Esophagus mucosa (tissue), 1 donor: Measurements from ENCODE around the gene PCBD2. TPM values are rescaled to one million over a fixed set of nuclear protein-coding genes. Genes with fewer than 3 reads are reported as not detected.
"Not testable (repeated sequence)": the region's sequence is repeated elsewhere in the genome, so short reads cannot be mapped to it uniquely, and the experiment has no call there.

Source experiments
- ATAC-seq: fragments of 200-7000 bp; cut with Tn5 transposase; one replicate; pipeline ENCODE4 v1.9.1; 2020
- total RNA-seq: library from RNA; stranded (reverse); gene quantifications from one replicate; pipeline ENCODE4 v1.2.4, GENCODE V29; 2023
- donor health status: DM: yes; HTN: yes; CAD: no.

The PCBD2 gene
- total RNA-seq = 16.1 TPM

DNA sequence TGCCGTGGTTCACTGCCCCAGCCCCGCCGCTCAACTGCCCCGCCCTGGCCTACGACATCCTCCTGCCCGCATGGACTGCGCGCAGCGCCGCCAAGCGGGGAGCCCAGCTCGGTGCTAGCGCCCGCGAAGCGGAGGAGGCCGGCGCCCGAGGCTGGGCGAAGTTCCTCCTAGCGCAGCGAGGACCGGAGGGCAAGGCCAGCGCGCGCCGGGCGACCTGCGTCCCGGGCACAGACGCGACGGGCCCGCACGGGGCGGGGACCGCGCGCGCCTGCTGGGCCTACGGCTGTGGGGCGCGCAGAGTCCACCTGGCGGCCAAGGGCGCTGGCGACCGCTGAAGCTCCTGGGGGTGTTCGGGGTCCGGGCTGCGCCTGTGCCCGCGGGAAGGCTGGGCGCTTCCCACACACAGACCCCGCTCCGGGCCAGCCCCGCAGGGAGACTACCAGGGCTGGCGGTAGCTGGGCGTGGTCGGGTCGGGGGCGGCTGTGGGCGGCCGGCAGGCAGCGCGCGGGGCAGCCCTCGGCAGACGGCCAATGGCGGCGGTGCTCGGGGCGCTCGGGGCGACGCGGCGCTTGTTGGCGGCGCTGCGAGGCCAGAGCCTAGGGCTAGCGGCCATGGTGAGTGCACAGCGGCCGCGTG lies at the start of gene PCBD2:
Gene PCBD2 (plus strand): TSS at position 522 of the 636 bp plus-strand sequence. CDS start 9 bp downstream, at position 531.
- peak; percentile 94 for ATAC-seq

GRCh38 chr5:134856465-134856864 lies 48.5 kb upstream of the PCBD2 start:
- ATAC-seq = not testable (repeated sequence)

GRCh38 chr5:134857401-134857800 lies 47.5 kb upstream of the PCBD2 start:
- ATAC-seq = no peak

DNA sequence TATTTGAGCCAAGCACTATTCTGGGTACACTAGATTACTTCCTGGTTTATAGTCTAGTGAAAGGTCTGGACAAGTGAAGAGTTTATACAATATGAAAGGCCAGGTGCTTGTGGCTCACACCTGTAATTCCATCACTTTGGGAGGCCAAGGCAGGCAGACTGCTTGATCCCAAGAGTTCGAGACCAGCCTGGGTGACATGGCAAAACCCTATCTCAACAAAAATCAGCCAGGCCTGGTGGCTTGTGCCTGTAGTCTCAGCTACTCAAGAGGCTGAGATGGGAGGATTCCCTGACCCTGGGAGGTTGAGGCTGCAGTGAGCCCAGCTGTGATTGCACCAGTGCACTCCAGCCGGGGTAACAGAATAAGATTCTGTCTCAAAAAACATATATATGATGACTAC lies 40.2 kb upstream of the PCBD2 start:
- ATAC-seq = no peak

GRCh38 chr5:134873494-134873893 lies 31.4 kb upstream of the PCBD2 start:
- no peak for ATAC-seq

DNA sequence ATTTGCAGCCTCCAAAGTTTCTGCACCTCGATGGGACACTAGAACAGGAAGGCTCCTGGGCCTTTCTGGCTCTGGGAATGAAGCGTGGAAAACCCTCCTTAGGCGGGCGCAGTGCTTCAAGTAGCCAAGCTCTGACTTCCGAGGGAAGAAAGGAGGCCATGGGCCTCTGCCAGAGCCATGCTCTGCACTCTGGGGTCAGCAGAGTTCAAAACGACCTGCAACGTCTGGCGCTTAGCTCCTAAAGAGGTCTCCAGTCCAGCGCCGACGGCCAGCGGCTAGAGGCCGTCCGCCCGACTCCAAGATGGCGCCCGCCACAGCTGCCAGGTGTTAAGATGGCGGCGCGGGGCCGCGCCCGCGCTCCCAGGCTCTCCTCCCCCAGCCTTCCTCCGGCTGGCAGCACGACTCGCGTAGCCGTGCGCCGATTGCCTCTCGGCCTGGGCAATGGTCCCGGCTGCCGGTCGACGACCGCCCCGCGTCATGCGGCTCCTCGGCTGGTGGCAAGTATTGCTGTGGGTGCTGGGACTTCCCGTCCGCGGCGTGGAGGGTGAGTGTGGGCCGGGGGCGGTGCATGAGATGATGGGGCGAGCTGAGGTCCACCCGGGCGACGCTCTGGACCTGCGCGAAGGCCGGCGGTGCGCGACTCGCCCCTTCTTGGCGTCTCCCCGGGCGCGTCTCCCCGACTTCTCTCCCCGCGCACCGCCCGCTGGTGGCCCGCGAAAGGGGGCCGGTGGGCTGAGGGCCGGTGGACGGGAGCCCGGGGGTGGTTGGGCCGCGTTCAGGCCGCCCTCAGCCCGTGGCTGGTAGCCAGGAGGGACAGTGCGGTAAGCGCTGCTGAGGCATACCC lies 30.7 kb upstream of the PCBD2 start, which contains the start of gene TXNDC15:
Gene TXNDC15 (plus strand): TSS at position 385 of the 844 bp plus-strand sequence. CDS start 57 bp downstream, at position 442.
- peak; percentile 95 for ATAC-seq

GRCh38 chr5:134874831-134875655 lies 29.9 kb upstream of the PCBD2 start:
- ATAC-seq = peak; percentile 70

- no peak for ATAC-seq
Measured at GRCh38 chr5:134877159-134877558, 27.8 kb upstream of the PCBD2 start.

- no peak for ATAC-seq
Measured at GRCh38 chr5:134878403-134878802, 26.5 kb upstream of the PCBD2 start.

GRCh38 chr5:134879456-134879855 lies 25.5 kb upstream of the PCBD2 start:
- ATAC-seq = no peak

DNA sequence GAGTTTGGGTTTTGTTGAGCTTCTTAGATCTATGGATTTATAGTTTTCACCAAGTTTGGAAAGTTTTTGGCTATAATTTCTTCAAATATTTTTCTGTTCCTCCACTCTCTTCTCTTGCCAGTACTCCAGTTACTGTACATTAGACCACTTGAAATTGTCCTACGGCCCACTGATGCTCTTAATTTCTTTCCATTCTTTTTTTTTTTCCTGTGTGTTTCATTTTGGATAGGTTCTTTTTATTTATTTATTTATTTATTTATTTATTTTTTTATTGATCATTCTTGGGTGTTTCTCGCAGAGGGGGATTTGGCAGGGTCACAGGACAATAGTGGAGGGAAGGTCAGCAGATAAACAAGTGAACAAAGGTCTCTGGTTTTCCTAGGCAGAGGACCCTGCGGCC lies 24.0 kb upstream of the PCBD2 start:
- not testable (repeated sequence) for ATAC-seq

- not testable (repeated sequence) for ATAC-seq
Measured at GRCh38 chr5:134881711-134882110, 23.2 kb upstream of the PCBD2 start.

DNA sequence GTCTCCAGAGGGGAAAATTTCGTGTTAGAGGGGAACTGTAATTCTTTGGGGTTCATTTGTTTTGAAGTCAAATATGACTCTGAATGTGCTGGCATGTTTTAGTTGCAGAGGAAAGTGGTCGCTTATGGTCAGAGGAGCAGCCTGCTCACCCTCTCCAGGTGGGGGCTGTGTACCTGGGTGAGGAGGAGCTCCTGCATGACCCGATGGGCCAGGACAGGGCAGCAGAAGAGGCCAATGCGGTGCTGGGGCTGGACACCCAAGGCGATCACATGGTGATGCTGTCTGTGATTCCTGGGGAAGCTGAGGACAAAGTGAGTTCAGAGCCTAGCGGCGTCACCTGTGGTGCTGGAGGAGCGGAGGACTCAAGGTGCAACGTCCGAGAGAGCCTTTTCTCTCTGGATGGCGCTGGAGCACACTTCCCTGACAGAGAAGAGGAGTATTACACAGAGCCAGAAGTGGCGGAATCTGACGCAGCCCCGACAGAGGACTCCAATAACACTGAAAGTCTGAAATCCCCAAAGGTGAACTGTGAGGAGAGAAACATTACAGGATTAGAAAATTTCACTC lies 17.3 kb upstream of the PCBD2 start:
- ATAC-seq = no peak

DNA sequence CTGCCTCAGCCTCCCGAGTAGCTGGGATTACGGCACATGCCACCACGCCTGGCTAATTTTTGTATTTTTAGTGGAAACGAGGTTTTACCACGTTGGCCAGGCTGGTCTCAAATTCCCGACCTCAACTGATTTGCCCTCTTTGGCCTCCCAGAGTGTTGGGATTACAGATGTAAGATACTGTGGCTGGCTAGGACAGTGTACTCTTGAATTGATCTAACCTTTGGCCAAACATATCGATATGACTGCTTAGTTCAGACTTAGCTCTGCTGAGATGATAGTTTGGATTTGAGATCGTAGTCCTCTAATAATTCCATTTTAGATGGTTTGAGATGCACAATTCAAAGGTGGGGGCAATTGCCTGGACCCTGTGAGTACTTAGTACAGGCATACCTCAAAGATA lies 15.6 kb upstream of the PCBD2 start:
- no peak for ATAC-seq

DNA sequence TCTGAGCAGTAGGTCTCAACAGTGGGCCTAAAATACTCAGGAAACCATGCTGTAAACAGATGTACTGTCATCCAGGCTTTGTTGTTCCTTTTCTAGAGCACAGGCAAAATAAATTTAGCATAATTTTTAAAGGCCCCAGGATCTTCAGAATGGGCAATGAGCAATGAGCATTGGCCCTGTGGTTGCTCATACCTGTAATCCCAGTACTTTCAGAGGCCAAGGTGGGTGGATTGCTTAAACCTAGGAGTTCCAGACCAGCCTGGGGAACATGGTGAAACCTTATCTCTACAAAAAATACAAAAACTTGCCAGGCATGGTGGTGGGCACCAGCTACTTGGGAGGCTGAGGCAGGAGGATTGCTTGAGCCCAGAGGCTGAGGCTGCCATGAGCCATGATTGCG lies 13.5 kb upstream of the PCBD2 start:
- no peak for ATAC-seq

DNA sequence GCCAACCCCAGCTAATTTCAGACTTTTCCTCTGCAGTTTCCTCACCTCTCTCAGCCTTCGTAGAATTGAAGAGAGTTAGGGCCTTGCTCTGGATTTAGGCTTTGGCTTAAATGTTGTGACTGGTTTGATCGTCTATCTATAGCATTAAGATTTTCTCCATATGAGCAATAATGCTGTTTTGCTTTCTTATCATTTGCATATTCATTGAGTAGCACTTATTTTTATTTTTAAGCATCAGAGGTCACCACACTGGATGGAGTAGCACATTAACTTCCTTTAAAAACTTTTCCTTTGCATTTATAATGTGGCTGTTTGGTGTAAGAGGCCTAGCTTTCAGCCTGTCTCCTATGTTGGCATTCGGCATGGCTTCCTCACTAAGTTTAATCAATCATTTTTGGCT lies 12.6 kb upstream of the PCBD2 start:
- ATAC-seq = no peak

- ATAC-seq = no peak
Measured at GRCh38 chr5:134892926-134893325, 12.0 kb upstream of the PCBD2 start.

GRCh38 chr5:134893748-134894505 lies 11.0 kb upstream of the PCBD2 start:
- no peak for ATAC-seq

- ATAC-seq = no peak
Measured at GRCh38 chr5:134902071-134902801, 2.7 kb upstream of the PCBD2 start.

- ATAC-seq = peak; percentile 0
Measured at GRCh38 chr5:134905246-134905996, 490 bp downstream of the PCBD2 start.
